Forelimb muscle (tissue), 1 donor: ENCODE measurements around the gene FEZF2. TPM values are rescaled to one million over a fixed set of nuclear protein-coding genes. Genes with fewer than 3 reads are reported as not detected.

Source experiments
- DNase-seq: peaks from one replicate; pipeline ENCODE4 v3.0.0-alpha.2; 2013; ENCODE audit warnings: low read depth
- polyA plus RNA-seq: library from polyadenylated mRNA; unstranded; fragments of 120-200 nt; gene quantifications from one replicate; pipeline ENCODE4 v1.2.1, GENCODE V29; 2013; ENCODE audit not compliant: insufficient read length

Gene FEZF2
- not detected for polyA plus RNA-seq

DNA sequence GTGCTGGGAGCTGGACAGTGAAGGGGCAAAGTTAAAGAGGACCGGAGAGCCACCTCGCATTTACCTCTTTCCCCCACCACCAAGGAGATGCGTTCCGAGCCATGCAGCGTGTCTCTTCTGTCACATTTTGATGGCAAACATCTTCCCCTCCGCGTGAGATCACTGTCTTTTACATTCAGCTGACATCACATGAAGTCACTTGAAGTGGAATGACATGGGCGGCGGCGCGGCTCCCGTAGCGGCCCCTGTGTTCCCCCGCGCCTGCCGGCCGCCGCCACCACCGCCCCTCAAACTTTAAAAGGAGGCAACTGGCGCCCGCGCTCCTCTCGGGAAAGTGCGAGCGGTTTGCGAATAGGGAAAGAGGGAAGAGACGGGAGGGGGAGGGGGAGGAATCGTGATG lies at the start of gene FEZF2:
TSS of gene FEZF2 (minus strand) at position 336 of the 400 bp plus-strand sequence. CDS start 682 bp downstream, outside the sequence.
- no peak for DNase-seq

- no peak for DNase-seq
These were observed 47.9 kb upstream of the FEZF2 start for GRCh38 chr3:62421207-62421606.

GRCh38 chr3:62416144-62416543 lies 42.8 kb upstream of the FEZF2 start:
- DNase-seq, result no peak

- DNase-seq, result no peak
These were observed 42.0 kb upstream of the FEZF2 start for GRCh38 chr3:62415312-62415801.

DNA sequence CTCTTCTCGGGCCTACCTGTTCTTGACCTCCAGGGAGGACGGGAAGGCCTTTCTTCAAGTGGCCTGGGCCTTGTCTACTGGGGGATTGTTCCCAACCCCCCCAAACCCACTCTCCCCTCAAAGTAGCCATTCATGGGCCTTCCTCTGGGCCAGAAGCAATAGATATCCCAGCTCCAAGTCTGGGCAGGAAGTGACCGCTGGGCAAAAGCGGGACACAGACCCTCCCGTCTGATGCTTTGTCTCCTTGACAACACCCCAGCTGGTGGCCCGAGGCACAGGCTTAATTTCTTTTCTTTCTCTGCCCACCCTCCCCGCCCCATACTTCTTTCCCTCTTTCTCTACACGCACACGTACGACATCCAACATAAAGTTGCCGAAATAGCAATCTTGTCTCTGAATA lies 41.4 kb upstream of the FEZF2 start:
- DNase-seq, result no peak

GRCh38 chr3:62413687-62414086 lies 40.3 kb upstream of the FEZF2 start:
- DNase-seq, result no peak

DNA sequence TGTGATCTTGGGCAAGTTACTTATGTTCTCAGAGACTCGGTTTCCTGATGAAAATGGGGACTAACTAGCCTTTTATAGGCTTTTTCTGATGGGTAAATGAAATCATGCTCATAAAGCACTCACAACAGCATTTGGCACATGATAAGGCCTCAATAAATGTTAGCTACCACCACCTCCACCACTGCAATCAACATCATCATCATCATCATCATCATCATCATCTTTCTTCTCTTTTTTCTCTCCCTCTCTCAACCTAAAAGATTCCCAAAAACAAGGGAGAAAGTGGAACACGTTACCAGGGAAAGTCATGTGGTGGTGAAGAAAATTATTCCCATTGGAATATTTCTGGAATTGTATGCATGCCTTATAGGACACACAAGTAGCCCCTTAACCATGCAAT lies 33.6 kb upstream of the FEZF2 start:
- no peak for DNase-seq

DNA sequence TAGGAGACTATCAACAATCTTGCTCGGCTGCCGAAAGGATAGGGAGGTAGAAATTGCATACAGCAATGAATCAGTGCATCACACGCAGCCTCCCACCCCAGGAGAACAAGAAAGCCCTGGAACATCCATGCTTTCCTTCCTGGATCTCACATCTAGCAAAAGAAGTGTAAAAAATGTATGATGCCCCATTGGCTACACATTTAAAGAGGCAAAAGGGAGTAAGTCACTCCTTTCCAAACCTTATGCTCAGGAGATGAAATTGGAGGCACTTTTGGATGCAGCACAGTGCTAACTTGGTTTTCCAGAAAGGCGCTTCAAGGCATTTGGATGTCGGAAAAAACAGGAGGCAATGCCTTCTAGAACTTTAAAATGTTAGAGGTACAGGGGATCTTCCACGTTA lies 32.2 kb upstream of the FEZF2 start:
- no peak for DNase-seq

- no peak for DNase-seq
These were observed 31.8 kb upstream of the FEZF2 start for GRCh38 chr3:62405135-62405534.

GRCh38 chr3:62404321-62404720 lies 31.0 kb upstream of the FEZF2 start:
- no peak for DNase-seq

- DNase-seq, result no peak
These were observed 30.4 kb upstream of the FEZF2 start for GRCh38 chr3:62403765-62404164.

DNA sequence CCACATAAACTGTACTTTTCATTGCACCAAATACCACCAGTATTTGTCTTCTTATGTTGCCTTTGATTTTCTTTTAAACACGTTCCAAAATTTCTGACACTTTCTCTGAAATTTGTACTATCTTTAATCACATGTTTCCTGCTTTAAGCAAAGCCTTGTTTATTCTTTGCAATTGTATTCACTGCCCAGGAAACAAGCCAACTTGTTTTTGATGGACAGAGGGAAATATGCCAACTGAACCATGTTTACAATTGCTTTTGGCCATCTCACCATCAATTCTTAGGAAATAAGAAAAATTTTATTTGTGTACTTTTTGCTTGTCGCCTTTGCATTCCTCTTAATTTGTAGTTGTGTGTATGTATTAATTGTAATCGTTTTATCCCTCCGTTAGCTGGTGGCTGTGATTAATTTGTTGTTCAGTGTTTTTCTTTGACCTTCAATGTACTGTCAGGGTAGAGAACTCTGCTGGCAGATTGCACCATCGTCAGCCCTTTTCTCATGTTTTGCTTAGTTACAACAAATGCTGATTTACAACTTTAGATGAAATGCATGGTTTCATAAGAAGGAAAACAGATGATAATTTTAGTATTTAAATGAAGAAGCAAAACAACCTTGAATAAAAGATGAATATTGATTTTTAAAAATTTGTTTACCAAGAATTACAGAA lies 19.4 kb upstream of the FEZF2 start:
- no peak for DNase-seq

DNA sequence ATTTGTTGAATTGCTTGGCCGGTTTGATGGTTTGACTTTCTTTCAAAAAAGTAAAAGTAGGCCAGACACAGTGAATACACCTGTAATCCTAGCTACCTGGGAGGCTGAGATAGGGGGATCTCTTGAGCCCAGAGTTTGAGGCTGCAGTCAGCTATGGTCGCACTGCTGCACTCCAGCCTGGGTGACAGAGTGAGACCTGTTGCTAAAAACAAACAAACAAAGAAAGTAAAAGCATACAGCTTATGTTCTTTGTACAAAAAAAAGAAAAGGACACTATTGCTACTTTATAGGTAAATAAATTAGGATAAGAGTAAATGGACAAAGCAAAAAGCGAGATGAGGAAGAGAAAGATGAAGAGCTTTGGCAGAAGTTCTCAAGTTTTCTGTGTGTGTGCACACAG lies 13.9 kb upstream of the FEZF2 start:
- DNase-seq, result no peak

GRCh38 chr3:62379321-62379798 lies 6.0 kb upstream of the FEZF2 start:
- no peak for DNase-seq

DNA sequence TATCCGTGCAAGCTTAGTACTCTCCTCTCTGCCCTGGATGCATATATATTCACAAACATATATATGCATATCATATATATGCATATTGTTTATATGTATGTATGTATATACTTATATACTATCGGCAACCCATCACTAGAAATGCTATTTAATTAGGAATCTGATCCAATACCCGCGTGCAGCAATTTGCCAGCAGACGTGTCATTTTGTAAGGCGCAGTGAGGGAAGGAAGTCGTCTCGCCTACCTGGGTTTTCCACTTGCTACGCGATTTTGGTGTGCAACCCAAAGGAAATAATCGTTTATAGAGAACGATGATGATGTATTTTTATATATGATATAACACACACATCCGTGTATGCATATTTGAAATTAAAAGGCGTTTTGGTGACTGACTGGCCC lies 5.6 kb upstream of the FEZF2 start:
- DNase-seq, result no peak

- DNase-seq, result no peak
These were observed 5.0 kb upstream of the FEZF2 start for GRCh38 chr3:62378311-62378789.

DNA sequence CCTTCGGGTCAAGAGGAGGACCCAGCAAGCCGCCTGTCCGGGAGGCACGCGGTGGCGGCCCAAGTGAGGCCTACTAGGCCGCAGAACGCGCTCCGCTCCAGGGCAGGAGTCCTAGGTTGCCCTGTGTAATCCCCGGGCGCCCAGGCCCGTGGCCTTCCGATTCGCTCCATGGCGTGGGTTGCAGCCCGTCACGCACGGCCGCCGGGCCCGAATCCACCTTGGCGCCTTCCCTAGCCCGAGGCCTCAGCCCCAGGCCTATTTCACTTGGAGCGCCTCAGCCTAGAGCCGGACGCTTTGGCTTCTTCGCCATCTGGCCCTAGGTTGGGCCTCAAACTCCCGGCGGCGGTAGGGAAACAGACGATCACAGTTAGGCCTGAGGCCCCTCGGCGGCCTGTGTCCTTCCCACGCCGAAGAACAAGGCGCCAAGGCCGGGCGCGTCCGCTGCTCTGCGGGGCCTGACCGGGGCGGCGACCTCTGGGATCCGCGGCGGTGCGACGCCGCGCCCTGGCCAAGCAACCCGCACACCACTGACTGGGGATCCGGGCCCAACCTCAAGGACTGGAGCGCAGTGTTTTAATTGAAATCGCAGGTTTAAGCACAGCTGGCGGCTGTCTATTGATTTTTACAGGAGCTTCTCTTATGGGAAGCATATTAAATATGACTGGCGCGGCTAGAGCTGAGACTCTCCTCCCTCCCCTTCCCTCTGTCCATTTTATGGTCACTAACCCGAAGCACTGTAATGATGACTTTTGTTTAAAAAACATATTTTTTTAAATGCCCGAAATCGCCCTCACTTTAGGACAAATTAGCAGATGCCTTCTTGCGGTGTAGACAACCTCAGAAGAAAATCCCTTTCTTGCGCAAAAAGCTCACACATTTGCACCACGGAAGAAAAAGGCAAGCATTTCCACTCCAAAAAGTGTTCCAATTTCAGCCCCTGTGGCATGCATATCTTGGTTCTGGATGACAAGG lies 3.8 kb upstream of the FEZF2 start:
- DNase-seq, result no peak

- no peak for DNase-seq
These were observed 3.0 kb upstream of the FEZF2 start for GRCh38 chr3:62376454-62376720.

DNA sequence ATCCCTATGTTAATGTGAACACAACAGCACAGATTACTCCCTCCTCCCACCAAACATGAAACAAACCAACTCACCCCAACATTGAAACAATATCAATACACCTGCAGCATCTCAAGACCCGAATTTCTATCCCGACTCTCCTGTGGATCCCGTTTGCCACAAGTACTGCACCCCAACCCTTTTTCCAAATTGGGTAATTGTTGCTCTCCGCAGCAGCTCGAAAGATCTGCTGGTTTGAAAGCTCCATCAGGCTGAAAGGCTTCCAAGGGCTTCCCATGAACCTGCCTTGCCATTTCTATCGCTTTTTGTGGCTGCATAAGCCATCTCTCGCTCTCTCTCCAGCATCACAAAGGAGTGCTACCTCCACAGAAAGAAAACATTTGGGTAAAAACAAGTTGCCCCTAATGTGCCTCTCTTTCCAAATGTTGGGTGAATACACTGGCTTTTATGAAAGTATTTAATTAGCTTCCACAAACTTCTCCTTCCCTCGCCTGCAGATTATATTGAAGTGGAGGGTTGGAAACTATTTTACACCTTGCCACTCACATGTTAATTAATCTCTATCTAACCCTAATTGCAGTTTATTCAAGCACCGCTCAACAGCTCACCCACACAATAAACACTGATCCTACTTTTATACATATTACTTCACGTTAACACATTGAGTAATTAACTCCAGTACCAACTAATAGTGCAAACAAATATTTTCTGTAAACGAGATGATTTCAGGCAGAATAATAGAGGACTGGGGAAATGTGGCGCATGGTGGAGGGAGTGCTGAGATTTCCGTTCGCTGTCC lies 2.5 kb upstream of the FEZF2 start:
- DNase-seq, result no peak

- no peak for DNase-seq
These were observed 1.2 kb upstream of the FEZF2 start for GRCh38 chr3:62374341-62375218.
